HepG2 (cell line): ENCODE data around the gene ASXL1. TPM values are rescaled to one million over a fixed set of nuclear protein-coding genes. Genes with fewer than 3 reads are reported as not detected.

Experiments
- ATF1 ChIP-seq: IDR thresholded peaks from 2 replicates; pipeline ENCODE4 v1.6.1; 2016; ENCODE audit warnings: mild to moderate bottlenecking, control low read depth
- BRCA1 ChIP-seq: sonication (generic); formaldehyde crosslinking; IDR thresholded peaks from 2 replicates; pipeline ENCODE4 v1.4.0; 2020; ENCODE audit warnings: missing genetic modification reagents
- HMG20B ChIP-seq: conservative IDR thresholded peaks from 2 replicates; pipeline ENCODE4 v1.6.1; 2016; ENCODE audit warnings: missing genetic modification reagents, missing compliant biosample characterization
- KLF16 ChIP-seq, 2 experiments: sonication (generic) in 1 of 2; formaldehyde crosslinking in 1 of 2; IDR thresholded peaks; 2 replicates each; pipeline versions ENCODE4 v1.6.1 to v1.8.0; 2016 to 2023; ENCODE audit warnings: missing genetic modification reagents in 2 of 2, missing compliant biosample characterization in 1 of 2
- NFE2 ChIP-seq: sonication (generic); formaldehyde crosslinking; IDR thresholded peaks from 2 replicates; pipeline ENCODE4 v1.4.0; 2020; ENCODE audit warnings: missing genetic modification reagents
- NFIB ChIP-seq: sonication (generic); formaldehyde crosslinking; IDR thresholded peaks from 2 replicates; pipeline ENCODE4 v1.9.0; 2021; ENCODE audit warnings: missing genetic modification reagents, mild to moderate bottlenecking, borderline replicate concordance
- REL ChIP-seq: sonication (generic); formaldehyde crosslinking; conservative IDR thresholded peaks from 2 replicates; pipeline ENCODE4 v1.8.0; 2022; ENCODE audit warnings: mild to moderate bottlenecking, missing genetic modification reagents, moderate library complexity
- SMAD9 ChIP-seq: sonication (generic); formaldehyde crosslinking; IDR thresholded peaks from 2 replicates; pipeline ENCODE4 v1.5.1; 2020; ENCODE audit warnings: mild to moderate bottlenecking, missing genetic modification reagents
- SNAPC2 ChIP-seq: sonication (generic); formaldehyde crosslinking; IDR thresholded peaks from 2 replicates; pipeline ENCODE4 v1.8.1; 2022; ENCODE audit warnings: mild to moderate bottlenecking, missing genetic modification reagents
- ZBTB20 ChIP-seq: sonication (generic); formaldehyde crosslinking; IDR thresholded peaks from 2 replicates; pipeline ENCODE4 v1.8.1; 2023; ENCODE audit warnings: missing genetic modification reagents, low read depth, mild to moderate bottlenecking, borderline replicate concordance
- ZNF468 ChIP-seq: sonication (generic); formaldehyde crosslinking; IDR thresholded peaks from 2 replicates; pipeline ENCODE4 v1.8.0; 2022; ENCODE audit warnings: mild to moderate bottlenecking, moderate library complexity, missing genetic modification reagents
- ZNF674 ChIP-seq: sonication (generic); formaldehyde crosslinking; IDR thresholded peaks from 2 replicates; pipeline ENCODE4 v1.5.0; 2020; ENCODE audit warnings: low read depth, mild to moderate bottlenecking, missing genetic modification reagents
- ZNF788 ChIP-seq: sonication (generic); formaldehyde crosslinking; IDR thresholded peaks from 2 replicates; pipeline ENCODE4 v1.5.0; 2020; ENCODE audit warnings: mild to moderate bottlenecking, missing genetic modification reagents, borderline replicate concordance
- polyA plus RNA-seq, 8 experiments: library from polyadenylated mRNA; depleted of rRNA in 3 of 8; stranded (reverse) in 7 of 8; unstranded in 1 of 8; fragments of >200 nt; fragmentation: Illumina TruSeq in 4 of 8; extraction: Trizol in 4 of 8; gene quantifications; 2 replicates each; pipeline versions ENCODE4 v1.2.1 to v1.2.3, GENCODE V29; 2011 to 2016; ENCODE audit warnings: low read depth in 4 of 8, missing spikeins in 1 of 8, mixed read lengths in 1 of 8; ENCODE audit not compliant: insufficient read depth in 1 of 8
- total RNA-seq, 5 experiments: library from RNA; depleted of rRNA; stranded (reverse); fragments of >200 nt; fragmentation: Illumina TruSeq; extraction: Trizol; gene quantifications; 2 replicates each; pipeline ENCODE4 v1.2.3, GENCODE V29; 2016; ENCODE audit warnings: low read depth in 1 of 5
- TF ChIP-seq, protein P1 (sequence below): sonication (generic); formaldehyde crosslinking; IDR thresholded peaks from 2 replicates; pipeline ENCODE4 v1.5.1; 2020; ENCODE audit warnings: missing genetic modification reagents, mild to moderate bottlenecking, borderline replicate concordance
- TF ChIP-seq, protein P2 (sequence below): sonication (generic); formaldehyde crosslinking; IDR thresholded peaks from 2 replicates; pipeline ENCODE4 v1.4.0; 2020; ENCODE audit warnings: missing genetic modification reagents
- TF ChIP-seq, protein P3 (sequence below): sonication (generic); formaldehyde crosslinking; IDR thresholded peaks from 2 replicates; pipeline ENCODE4; 2020; ENCODE audit warnings: missing genetic modification reagents, mild to moderate bottlenecking, borderline replicate concordance
- TF ChIP-seq, protein P4 (sequence below): sonication (generic); formaldehyde crosslinking; IDR thresholded peaks from 2 replicates; pipeline ENCODE4 v1.5.0; 2020; ENCODE audit warnings: missing genetic modification reagents
- TF ChIP-seq, protein P5 (sequence below): IDR thresholded peaks from 2 replicates; pipeline ENCODE4 v1.6.1; 2016; ENCODE audit warnings: missing compliant biosample characterization, missing genetic modification reagents, borderline replicate concordance
- TF ChIP-seq, protein P6 (sequence below): sonication (generic); formaldehyde crosslinking; IDR thresholded peaks from 2 replicates; pipeline ENCODE4 v1.8.1; 2023; ENCODE audit warnings: mild to moderate bottlenecking, inconsistent platforms, moderate library complexity, missing genetic modification reagents, borderline replicate concordance

The ASXL1 gene
- total and polyA plus RNA-seq, 2 of the 13 experiments (the other 11 are each of a cell fraction or from before 2014, with no cell fraction given): 62.1 to 74.8 TPM

DNA sequence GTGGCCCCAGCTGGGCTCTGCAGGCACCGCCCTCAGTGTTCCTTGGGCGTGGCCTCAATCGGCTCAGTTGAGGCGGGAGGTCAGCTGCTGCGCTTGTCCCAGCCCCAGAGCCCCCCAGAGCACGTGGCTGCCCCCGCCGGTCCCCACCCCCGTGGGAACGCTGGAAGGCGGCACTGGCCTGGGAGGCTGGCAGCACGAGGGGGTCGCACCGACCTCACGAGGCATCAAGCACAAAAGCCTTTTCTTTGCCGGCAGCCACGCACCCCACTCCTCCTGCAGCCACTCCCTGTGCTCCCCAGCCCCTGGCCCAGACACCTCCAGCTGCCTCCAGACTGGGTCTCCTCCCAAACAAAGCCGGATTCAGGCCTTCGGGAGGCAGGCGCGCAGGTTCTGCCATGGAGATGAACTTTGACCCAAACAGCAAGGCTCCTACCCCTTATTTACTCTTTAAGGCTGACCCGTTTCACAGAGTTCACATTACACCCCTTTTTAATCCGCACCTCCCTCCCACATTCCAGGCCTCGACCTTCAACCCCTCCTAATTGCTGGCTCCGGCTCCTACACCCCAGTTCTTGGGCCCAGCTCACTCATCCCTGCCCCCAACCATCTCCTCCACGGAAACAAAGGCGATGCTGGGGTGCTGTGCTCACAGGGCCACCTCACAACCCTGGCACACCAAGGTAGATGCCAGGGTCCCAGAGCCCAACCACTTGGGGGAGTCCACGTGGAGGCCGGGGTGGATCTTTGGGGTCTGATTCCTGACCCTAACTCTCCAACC, 115.3 kb downstream of the ASXL1 start (continued):
- TF ChIP-seq ATF1 (CRISPR knock-in tag) (no peak), SNAPC2 (CRISPR knock-in tag) (no peak), ZNF674 (no peak), NFIB (CRISPR knock-in tag) (no peak), SMAD9 (no peak), NFE2 (no peak), REL (CRISPR knock-in tag) (no peak; the same call in 1 of the 2 replicates), ZBTB20 (CRISPR knock-in tag) (peak; percentile 94; the same call in 1 of the 2 replicates), BRCA1 (no peak), ZNF788 (CRISPR knock-in tag) (peak; percentile 95), KLF16 (CRISPR knock-in tag; IDR thresholded peaks at IDR 0.05) (peak; percentile 10 to 81; a peak in 3 of 4 replicates), HMG20B (CRISPR knock-in tag) (peak; percentile 77), ZNF468 (peak; percentile 13; the same call in 1 of the 2 replicates)
- TF ChIP-seq, protein P1, sequence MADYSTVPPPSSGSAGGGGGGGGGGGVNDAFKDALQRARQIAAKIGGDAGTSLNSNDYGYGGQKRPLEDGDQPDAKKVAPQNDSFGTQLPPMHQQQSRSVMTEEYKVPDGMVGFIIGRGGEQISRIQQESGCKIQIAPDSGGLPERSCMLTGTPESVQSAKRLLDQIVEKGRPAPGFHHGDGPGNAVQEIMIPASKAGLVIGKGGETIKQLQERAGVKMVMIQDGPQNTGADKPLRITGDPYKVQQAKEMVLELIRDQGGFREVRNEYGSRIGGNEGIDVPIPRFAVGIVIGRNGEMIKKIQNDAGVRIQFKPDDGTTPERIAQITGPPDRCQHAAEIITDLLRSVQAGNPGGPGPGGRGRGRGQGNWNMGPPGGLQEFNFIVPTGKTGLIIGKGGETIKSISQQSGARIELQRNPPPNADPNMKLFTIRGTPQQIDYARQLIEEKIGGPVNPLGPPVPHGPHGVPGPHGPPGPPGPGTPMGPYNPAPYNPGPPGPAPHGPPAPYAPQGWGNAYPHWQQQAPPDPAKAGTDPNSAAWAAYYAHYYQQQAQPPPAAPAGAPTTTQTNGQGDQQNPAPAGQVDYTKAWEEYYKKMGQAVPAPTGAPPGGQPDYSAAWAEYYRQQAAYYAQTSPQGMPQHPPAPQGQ: no peak
- TF ChIP-seq, protein P2, sequence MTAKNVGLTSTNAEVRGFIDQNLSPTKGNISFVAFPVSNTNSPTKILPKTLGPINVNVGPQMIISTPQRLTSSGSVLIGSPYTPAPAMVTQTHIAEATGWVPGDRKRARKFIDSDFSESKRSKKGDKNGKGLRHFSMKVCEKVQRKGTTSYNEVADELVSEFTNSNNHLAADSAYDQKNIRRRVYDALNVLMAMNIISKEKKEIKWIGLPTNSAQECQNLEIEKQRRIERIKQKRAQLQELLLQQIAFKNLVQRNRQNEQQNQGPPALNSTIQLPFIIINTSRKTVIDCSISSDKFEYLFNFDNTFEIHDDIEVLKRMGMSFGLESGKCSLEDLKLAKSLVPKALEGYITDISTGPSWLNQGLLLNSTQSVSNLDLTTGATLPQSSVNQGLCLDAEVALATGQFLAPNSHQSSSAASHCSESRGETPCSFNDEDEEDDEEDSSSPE (CRISPR knock-in tag): peak; percentile 67
- TF ChIP-seq, protein P3, sequence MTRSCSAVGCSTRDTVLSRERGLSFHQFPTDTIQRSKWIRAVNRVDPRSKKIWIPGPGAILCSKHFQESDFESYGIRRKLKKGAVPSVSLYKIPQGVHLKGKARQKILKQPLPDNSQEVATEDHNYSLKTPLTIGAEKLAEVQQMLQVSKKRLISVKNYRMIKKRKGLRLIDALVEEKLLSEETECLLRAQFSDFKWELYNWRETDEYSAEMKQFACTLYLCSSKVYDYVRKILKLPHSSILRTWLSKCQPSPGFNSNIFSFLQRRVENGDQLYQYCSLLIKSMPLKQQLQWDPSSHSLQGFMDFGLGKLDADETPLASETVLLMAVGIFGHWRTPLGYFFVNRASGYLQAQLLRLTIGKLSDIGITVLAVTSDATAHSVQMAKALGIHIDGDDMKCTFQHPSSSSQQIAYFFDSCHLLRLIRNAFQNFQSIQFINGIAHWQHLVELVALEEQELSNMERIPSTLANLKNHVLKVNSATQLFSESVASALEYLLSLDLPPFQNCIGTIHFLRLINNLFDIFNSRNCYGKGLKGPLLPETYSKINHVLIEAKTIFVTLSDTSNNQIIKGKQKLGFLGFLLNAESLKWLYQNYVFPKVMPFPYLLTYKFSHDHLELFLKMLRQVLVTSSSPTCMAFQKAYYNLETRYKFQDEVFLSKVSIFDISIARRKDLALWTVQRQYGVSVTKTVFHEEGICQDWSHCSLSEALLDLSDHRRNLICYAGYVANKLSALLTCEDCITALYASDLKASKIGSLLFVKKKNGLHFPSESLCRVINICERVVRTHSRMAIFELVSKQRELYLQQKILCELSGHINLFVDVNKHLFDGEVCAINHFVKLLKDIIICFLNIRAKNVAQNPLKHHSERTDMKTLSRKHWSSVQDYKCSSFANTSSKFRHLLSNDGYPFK (CRISPR knock-in tag): no peak; the same call in 1 of the 2 replicates
- TF ChIP-seq, protein P4, sequence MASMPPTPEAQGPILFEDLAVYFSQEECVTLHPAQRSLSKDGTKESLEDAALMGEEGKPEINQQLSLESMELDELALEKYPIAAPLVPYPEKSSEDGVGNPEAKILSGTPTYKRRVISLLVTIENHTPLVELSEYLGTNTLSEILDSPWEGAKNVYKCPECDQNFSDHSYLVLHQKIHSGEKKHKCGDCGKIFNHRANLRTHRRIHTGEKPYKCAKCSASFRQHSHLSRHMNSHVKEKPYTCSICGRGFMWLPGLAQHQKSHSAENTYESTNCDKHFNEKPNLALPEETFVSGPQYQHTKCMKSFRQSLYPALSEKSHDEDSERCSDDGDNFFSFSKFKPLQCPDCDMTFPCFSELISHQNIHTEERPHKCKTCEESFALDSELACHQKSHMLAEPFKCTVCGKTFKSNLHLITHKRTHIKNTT (CRISPR knock-in tag): no peak
- TF ChIP-seq, protein P5, sequence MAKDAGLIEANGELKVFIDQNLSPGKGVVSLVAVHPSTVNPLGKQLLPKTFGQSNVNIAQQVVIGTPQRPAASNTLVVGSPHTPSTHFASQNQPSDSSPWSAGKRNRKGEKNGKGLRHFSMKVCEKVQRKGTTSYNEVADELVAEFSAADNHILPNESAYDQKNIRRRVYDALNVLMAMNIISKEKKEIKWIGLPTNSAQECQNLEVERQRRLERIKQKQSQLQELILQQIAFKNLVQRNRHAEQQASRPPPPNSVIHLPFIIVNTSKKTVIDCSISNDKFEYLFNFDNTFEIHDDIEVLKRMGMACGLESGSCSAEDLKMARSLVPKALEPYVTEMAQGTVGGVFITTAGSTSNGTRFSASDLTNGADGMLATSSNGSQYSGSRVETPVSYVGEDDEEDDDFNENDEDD (CRISPR knock-in tag): peak; percentile 59
- TF ChIP-seq, protein P6, sequence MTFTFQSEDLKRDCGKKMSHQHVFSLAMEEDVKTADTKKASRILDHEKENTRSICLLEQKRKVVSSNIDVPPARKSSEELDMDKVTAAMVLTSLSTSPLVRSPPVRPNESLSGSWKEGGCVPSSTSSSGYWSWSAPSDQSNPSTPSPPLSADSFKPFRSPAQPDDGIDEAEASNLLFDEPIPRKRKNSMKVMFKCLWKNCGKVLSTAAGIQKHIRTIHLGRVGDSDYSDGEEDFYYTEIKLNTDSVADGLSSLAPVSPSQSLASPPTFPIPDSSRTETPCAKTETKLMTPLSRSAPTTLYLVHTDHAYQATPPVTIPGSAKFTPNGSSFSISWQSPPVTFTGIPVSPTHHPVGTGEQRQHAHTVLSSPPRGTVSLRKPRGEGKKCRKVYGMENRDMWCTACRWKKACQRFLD (CRISPR knock-in tag): no peak
